Uterus (tissue), 2 donors: ENCODE measurements around the gene GJA4.

Source experiments
- POLR2A ChIP-seq, 2 donors: fragments of 450-650 bp; IDR thresholded peaks; one replicate each; pipeline ENCODE4 v1.6.1; 2016; ENCODE audit warnings: antibody characterized with exemption in 2 of 2, mild to moderate bottlenecking in 1 of 2, moderate library complexity in 1 of 2
- TF ChIP-seq, protein P1 (sequence below), 4 experiments: fragments of 200-600 bp in 2 of 4; fragments of 450-650 bp in 2 of 4; sonication (generic) in 2 of 4; IDR thresholded peaks; one replicate each; pipeline ENCODE4 v1.5.1; 2016 to 2019; ENCODE audit warnings: antibody characterized with exemption in 4 of 4, mild to moderate bottlenecking in 2 of 4, moderate library complexity in 1 of 4

DNA sequence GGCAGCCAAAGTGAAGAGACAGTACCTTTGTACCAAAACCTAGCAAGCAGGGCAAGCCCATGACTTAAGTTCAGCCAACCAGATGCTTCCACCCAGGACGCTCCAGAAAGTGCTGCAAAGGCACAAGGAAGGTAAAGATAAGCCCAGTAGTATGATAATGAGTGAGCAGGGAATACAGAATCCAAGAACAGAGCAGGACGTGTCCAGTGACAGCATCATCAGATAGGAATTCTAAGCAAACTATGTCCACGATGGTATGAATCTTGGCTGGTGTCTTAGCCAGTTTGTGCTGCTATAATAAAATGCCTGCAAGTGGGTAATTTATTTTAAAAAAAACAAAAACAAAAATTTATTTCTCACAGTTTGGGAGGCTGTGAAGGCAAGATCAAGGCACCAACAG, 13.6 kb downstream of the GJA4 start:
- TF ChIP-seq, protein P1, sequence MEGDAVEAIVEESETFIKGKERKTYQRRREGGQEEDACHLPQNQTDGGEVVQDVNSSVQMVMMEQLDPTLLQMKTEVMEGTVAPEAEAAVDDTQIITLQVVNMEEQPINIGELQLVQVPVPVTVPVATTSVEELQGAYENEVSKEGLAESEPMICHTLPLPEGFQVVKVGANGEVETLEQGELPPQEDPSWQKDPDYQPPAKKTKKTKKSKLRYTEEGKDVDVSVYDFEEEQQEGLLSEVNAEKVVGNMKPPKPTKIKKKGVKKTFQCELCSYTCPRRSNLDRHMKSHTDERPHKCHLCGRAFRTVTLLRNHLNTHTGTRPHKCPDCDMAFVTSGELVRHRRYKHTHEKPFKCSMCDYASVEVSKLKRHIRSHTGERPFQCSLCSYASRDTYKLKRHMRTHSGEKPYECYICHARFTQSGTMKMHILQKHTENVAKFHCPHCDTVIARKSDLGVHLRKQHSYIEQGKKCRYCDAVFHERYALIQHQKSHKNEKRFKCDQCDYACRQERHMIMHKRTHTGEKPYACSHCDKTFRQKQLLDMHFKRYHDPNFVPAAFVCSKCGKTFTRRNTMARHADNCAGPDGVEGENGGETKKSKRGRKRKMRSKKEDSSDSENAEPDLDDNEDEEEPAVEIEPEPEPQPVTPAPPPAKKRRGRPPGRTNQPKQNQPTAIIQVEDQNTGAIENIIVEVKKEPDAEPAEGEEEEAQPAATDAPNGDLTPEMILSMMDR (IDR thresholded peaks at IDR 0.05): no peak
- TF ChIP-seq POLR2A (IDR thresholded peaks at IDR 0.05): no peak
